ENCODE results near the gene MAFG.

DNA sequence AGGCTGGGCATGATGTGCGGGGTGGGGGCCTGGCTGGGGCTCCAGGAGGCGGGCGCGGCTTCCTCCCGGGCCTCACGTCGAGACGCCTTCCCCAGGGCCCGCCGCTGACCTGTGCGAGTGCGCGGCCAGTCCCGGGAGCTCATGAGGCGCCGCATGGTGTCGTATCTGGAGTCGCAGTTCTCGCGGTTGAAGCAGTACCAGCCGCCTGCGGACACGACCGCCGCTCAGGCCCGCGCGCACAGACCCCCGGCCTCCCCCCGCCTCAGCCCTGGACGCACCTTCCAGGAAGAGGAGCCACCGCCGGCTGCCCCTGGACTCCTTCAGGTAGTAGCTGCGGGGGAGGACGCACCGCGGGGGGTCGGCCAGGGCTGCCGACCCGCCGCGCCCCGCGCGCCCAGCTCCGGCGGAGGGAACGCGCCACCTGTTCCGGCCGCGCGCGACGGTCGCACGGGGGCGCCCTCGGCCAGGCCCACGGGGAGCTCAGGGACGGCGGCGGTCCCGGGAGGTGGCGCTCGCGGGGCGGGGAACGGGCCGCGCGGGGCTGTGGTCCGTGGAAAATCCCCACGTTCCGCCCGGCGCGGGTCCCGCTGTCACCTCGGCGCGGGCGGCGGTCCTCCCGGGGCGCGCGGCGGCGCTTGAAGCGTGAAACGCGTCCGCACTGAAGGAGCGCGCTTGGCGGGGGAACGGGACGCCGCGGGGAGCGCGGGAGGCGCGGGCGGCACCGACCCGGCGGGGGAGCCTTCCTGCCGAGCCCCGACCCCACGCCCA lies 32.0 kb upstream of the MAFG start:
- TF ChIP-seq TEAD4 (CRISPR knock-in tag; IDR thresholded peaks at IDR 0.05) (no peak), SMAD3 (CRISPR knock-in tag; IDR thresholded peaks at IDR 0.05; ENCODE audit: borderline replicate concordance) (no peak), SP1 (CRISPR knock-in tag; conservative IDR thresholded peaks at IDR 0.05) (no peak)
- TF ChIP-seq, protein P1, sequence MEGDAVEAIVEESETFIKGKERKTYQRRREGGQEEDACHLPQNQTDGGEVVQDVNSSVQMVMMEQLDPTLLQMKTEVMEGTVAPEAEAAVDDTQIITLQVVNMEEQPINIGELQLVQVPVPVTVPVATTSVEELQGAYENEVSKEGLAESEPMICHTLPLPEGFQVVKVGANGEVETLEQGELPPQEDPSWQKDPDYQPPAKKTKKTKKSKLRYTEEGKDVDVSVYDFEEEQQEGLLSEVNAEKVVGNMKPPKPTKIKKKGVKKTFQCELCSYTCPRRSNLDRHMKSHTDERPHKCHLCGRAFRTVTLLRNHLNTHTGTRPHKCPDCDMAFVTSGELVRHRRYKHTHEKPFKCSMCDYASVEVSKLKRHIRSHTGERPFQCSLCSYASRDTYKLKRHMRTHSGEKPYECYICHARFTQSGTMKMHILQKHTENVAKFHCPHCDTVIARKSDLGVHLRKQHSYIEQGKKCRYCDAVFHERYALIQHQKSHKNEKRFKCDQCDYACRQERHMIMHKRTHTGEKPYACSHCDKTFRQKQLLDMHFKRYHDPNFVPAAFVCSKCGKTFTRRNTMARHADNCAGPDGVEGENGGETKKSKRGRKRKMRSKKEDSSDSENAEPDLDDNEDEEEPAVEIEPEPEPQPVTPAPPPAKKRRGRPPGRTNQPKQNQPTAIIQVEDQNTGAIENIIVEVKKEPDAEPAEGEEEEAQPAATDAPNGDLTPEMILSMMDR (IDR thresholded peaks at IDR 0.05): 0 out of 2 replicates have a peak, but pooled peaks have one; percentile 17
- TF ChIP-seq, protein P2, sequence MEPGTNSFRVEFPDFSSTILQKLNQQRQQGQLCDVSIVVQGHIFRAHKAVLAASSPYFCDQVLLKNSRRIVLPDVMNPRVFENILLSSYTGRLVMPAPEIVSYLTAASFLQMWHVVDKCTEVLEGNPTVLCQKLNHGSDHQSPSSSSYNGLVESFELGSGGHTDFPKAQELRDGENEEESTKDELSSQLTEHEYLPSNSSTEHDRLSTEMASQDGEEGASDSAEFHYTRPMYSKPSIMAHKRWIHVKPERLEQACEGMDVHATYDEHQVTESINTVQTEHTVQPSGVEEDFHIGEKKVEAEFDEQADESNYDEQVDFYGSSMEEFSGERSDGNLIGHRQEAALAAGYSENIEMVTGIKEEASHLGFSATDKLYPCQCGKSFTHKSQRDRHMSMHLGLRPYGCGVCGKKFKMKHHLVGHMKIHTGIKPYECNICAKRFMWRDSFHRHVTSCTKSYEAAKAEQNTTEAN (CRISPR knock-in tag; IDR thresholded peaks at IDR 0.05): no peak

All from WTC11 (cell line).